GM23338 (cell line): ENCODE measurements around the gene MAN1C1. TPM values are rescaled to one million over a fixed set of nuclear protein-coding genes. Genes with fewer than 3 reads are reported as not detected.
A peak's percentile ranks its signal among the peaks of the same experiment; 100 is the strongest.

ENCODE experiments used
- ATAC-seq: fragments of 200-7000 bp; cut with Tn5 transposase; 3 replicates; pipeline ENCODE4 v1.9.1; 2020
- DNase-seq: peaks from one replicate; pipeline ENCODE4 v3.0.0-alpha.2; 2015; ENCODE audit warnings: low spot score
- H2AFZ ChIP-seq: fragments of 200-600 bp; sonication (generic); 2 replicates; pipeline ENCODE4 v1.8.0; 2016; ENCODE audit warnings: antibody characterized with exemption, mild to moderate bottlenecking, moderate library complexity
- H3F3A ChIP-seq: fragments of 200-600 bp; sonication (generic); replicated peaks from 2 replicates; pipeline ENCODE4 v1.8.0; 2017; ENCODE audit warnings: antibody characterized with exemption, mixed run types, low read depth
- H3K27ac ChIP-seq: fragments of 200-600 bp; sonication (generic); 2 replicates; pipeline ENCODE4 v1.6.1; 2016; ENCODE audit warnings: low read depth
- H3K27me3 ChIP-seq: fragments of 200-600 bp; sonication (generic); 2 replicates; pipeline ENCODE4 v1.8.0; 2016; ENCODE audit warnings: mild to moderate bottlenecking, mixed run types, moderate library complexity; ENCODE audit not compliant: insufficient read depth
- H3K36me3 ChIP-seq: fragments of 200-600 bp; sonication (generic); 2 replicates; pipeline ENCODE4 v1.8.0; 2016; ENCODE audit warnings: mild to moderate bottlenecking; ENCODE audit not compliant: insufficient read depth
- H3K4me1 ChIP-seq: fragments of 200-600 bp; sonication (generic); 2 replicates; pipeline ENCODE4 v1.8.0; 2016; ENCODE audit warnings: mild to moderate bottlenecking, moderate library complexity; ENCODE audit not compliant: insufficient read depth
- H3K4me2 ChIP-seq: fragments of 200-600 bp; sonication (generic); 2 replicates; pipeline ENCODE4 v1.7.1; 2017; ENCODE audit warnings: mixed run types
- H3K4me3 ChIP-seq: fragments of 200-600 bp; sonication (generic); 2 replicates; pipeline ENCODE4 v1.6.1; 2016; ENCODE audit warnings: mixed run types
- H3K79me2 ChIP-seq: fragments of 200-600 bp; sonication (generic); replicated peaks from 2 replicates; pipeline ENCODE4 v1.8.0; 2017; ENCODE audit warnings: mild to moderate bottlenecking; ENCODE audit not compliant: insufficient read depth
- H3K9me2 ChIP-seq: fragments of 200-600 bp; sonication (generic); 2 replicates; pipeline ENCODE4 v1.8.0; 2017; ENCODE audit not compliant: insufficient read depth
- H4K20me1 ChIP-seq: fragments of 200-600 bp; sonication (generic); replicated peaks from 2 replicates; pipeline ENCODE4 v1.8.0; 2017; ENCODE audit warnings: mild to moderate bottlenecking; ENCODE audit not compliant: insufficient read depth
- H3K27ac Mint-ChIP-seq: 2 replicates; pipeline ENCODE4 v1.8.0; 2020; ENCODE audit warnings: inconsistent platforms, mild to moderate bottlenecking, moderate library complexity, mixed read lengths
- H3K27me3 Mint-ChIP-seq: 3 replicates; pipeline ENCODE4 v1.8.0; 2022; ENCODE audit warnings: low read depth, mild to moderate bottlenecking, moderate library complexity, mixed read lengths, inconsistent platforms; ENCODE audit not compliant: insufficient read depth, poor library complexity
- H3K36me3 Mint-ChIP-seq: 3 replicates; pipeline ENCODE4 v1.8.0; 2021; ENCODE audit warnings: low read depth, mild to moderate bottlenecking, inconsistent platforms, moderate library complexity, mixed read lengths
- H3K4me1 Mint-ChIP-seq: 3 replicates; pipeline ENCODE4 v1.8.0; 2020; ENCODE audit warnings: mild to moderate bottlenecking, inconsistent platforms, mixed read lengths
- H3K4me3 Mint-ChIP-seq: 3 replicates; pipeline ENCODE4 v1.8.0; 2021; ENCODE audit warnings: moderate library complexity, mild to moderate bottlenecking, inconsistent platforms, mixed read lengths
- H3K9me3 Mint-ChIP-seq: 3 replicates; pipeline ENCODE4 v1.8.0; 2020; ENCODE audit warnings: moderate library complexity, mild to moderate bottlenecking, inconsistent platforms, mixed read lengths
- ETS1 ChIP-seq: IDR thresholded peaks from 2 replicates; pipeline ENCODE4 v1.6.1; 2016; ENCODE audit warnings: antibody characterized with exemption
- EZH2 ChIP-seq: fragments of 200-600 bp; sonication (generic); IDR thresholded peaks from one replicate; pipeline ENCODE4 v1.8.0; 2017; ENCODE audit warnings: antibody characterized with exemption, mild to moderate bottlenecking, low read depth; ENCODE audit not compliant: unreplicated experiment
- POLR2AphosphoS5 ChIP-seq: IDR thresholded peaks from 2 replicates; pipeline ENCODE4 v1.6.1; 2016; ENCODE audit warnings: antibody characterized with exemption, low read depth
- REST ChIP-seq: IDR thresholded peaks from one replicate; pipeline ENCODE4 v1.6.1; 2018; ENCODE audit warnings: antibody characterized with exemption; ENCODE audit not compliant: unreplicated experiment
- ZNF331 ChIP-seq: fragments of 250-450 bp; sonication (Bioruptor Pico); IDR thresholded peaks from 2 replicates; pipeline ENCODE4 v1.5.0; 2020; ENCODE audit warnings: low read depth, mild to moderate bottlenecking, moderate library complexity
- polyA plus RNA-seq: library from polyadenylated mRNA; unstranded; fragments of >200 nt; fragmentation: Nextera tagmentation; extraction: Ambion mirVana; gene quantifications from 2 replicates; pipeline ENCODE4 v1.2.1, GENCODE V29; 2016
- total RNA-seq: library from RNA; depleted of rRNA; stranded (reverse); fragments of >200 nt; shearing (Covaris generic); gene quantifications from 2 replicates; pipeline ENCODE4 v1.2.3, GENCODE V29; 2014

MAN1C1 gene
- total and polyA plus RNA-seq, 2 experiments from 2014 or later, result 5.4 to 13.6 TPM

- peak overlapping the region; percentile 81 for H3K4me3 ChIP-seq
- H3K27me3 ChIP-seq, result peaks cover 16% of the 10 kb centered on the region
- Mint-ChIP-seq H3K27me3 (peaks cover 21% of the 10 kb centered on the region), H3K4me1 (peaks cover 28% of the 10 kb centered on the region), H3K9me3 (no peaks in the 10 kb centered on the region), H3K27ac (no peak overlapping the region), H3K4me3 (peak overlapping the region; percentile 72), H3K36me3 (no peaks in the 10 kb centered on the region; the same call in 2 of the 3 replicates)
- H3K9me2 ChIP-seq, result no peaks in the 10 kb centered on the region
- H3K4me2 ChIP-seq, result peak overlapping the region; percentile 96
- ATAC-seq (peak; percentile 7), DNase-seq (peak; percentile 70)
- H4K20me1 ChIP-seq, result peaks cover 6% of the 10 kb centered on the region
- no peaks in the 10 kb centered on the region for H3K36me3 ChIP-seq
- peaks cover 6% of the 10 kb centered on the region; the same call in 1 of the 2 replicates for H3K79me2 ChIP-seq
- H3F3A ChIP-seq, result peaks cover 4% of the 10 kb centered on the region
- H3K4me1 ChIP-seq, result peaks cover 23% of the 10 kb centered on the region
- peak overlapping the region; percentile 98 for H2AFZ ChIP-seq
- no peak overlapping the region for H3K27ac ChIP-seq
- peak; percentile 67 for TF ChIP-seq EZH2
- no peak for TF ChIP-seq REST
- no peak for TF ChIP-seq ZNF331 (CRISPR knock-in tag)
Observed at GRCh38 chr1:25617625-25618432, 1.2 kb downstream of the MAN1C1 start.

- peak overlapping the region; percentile 81 for H3K4me3 ChIP-seq
- DNase-seq, result peak; percentile 24
- peaks cover 6% of the 10 kb centered on the region; the same call in 1 of the 2 replicates for H3K79me2 ChIP-seq
- H3K9me2 ChIP-seq, result no peaks in the 10 kb centered on the region
- H3K36me3 Mint-ChIP-seq, result no peaks in the 10 kb centered on the region; the same call in 2 of the 3 replicates
- peak overlapping the region; percentile 65 for H3K4me3 Mint-ChIP-seq
- peaks cover 6% of the 10 kb centered on the region for H4K20me1 ChIP-seq
- H3F3A ChIP-seq, result peaks cover 4% of the 10 kb centered on the region
- H2AFZ ChIP-seq, result peak overlapping the region; percentile 98; the same call in 1 of the 2 replicates
- H3K4me2 ChIP-seq, result peak overlapping the region; percentile 96
- no peak overlapping the region for H3K27ac ChIP-seq
- H3K9me3 Mint-ChIP-seq, result no peaks in the 10 kb centered on the region
- H3K4me1 Mint-ChIP-seq, result peaks cover 28% of the 10 kb centered on the region
- ATAC-seq, result no peak
- peaks cover 21% of the 10 kb centered on the region for H3K27me3 Mint-ChIP-seq
- H3K27ac Mint-ChIP-seq, result no peak overlapping the region
- peaks cover 23% of the 10 kb centered on the region for H3K4me1 ChIP-seq
- TF ChIP-seq ETS1 (no peak), ZNF331 (CRISPR knock-in tag) (no peak), POLR2AphosphoS5 (no peak)
- no peaks in the 10 kb centered on the region for H3K36me3 ChIP-seq
- H3K27me3 ChIP-seq, result peaks cover 16% of the 10 kb centered on the region
Observed at GRCh38 chr1:25618433-25618808, 1.8 kb downstream of the MAN1C1 start.
